Panc1 (cell line): ENCODE measurements around the gene NCKAP5L. TPM values are rescaled to one million over a fixed set of nuclear protein-coding genes. Genes with fewer than 3 reads are reported as not detected.

Experiments used
- ATAC-seq: fragments of 200-7000 bp; cut with Tn5 transposase; 2 replicates; pipeline ENCODE4 v1.9.1; 2020; ENCODE audit warnings: mild to moderate bottlenecking, moderate library complexity
- Bru-seq: library from RNA; stranded (reverse); fragments of 400-500 nt; gene quantifications from one replicate; lab custom pipeline; 2021; lab: Mats Ljungman, UMichigan
- BruChase-seq, 2 experiments: library from RNA; stranded (reverse); fragments of 400-500 nt; gene quantifications; one replicate each; lab custom pipeline; 2021; lab: Mats Ljungman, UMichigan
- BruUV-seq: library from RNA; stranded (reverse); fragments of 400-500 nt; replicated peaks from 2 replicates; lab custom pipeline; 2021; lab: Mats Ljungman, UMichigan
- CTCF ChIA-PET: fragments of 300-600 bp; sonication (Branson Sonifier 250); formaldehyde crosslinking; loops from one replicate; lab custom pipeline; 2022; ENCODE audit warnings: antibody characterized with exemption; lab: Charles Lee
- POLR2A ChIA-PET: fragments of 300-600 bp; sonication (Branson Sonifier 250); formaldehyde crosslinking; loops from one replicate; lab custom pipeline; 2022; ENCODE audit warnings: antibody characterized with exemption; lab: Charles Lee
- DNase-seq: peaks from one replicate; pipeline ENCODE4 v3.0.0-alpha.2; 2010; ENCODE audit warnings: low read depth, low spot score
- H3K27ac ChIP-seq: 2 replicates; pipeline ENCODE4 v1.5.1; 2011; ENCODE audit warnings: mild to moderate bottlenecking, low read length, inconsistent platforms
- H3K27me3 ChIP-seq: fragments of 200-500 bp; sonication (Bioruptor generic); 2 replicates; pipeline ENCODE4 v1.6.0; 2014; ENCODE audit warnings: low read length, inconsistent platforms; ENCODE audit not compliant: control insufficient read depth, insufficient read depth
- H3K36me3 ChIP-seq: fragments of 200-500 bp; sonication (Bioruptor generic); 2 replicates; pipeline ENCODE4 v1.5.1; 2014; ENCODE audit warnings: inconsistent platforms, mild to moderate bottlenecking, low read length, moderate library complexity; ENCODE audit not compliant: control insufficient read depth, insufficient read depth
- H3K4me1 ChIP-seq: 2 replicates; pipeline ENCODE4 v1.5.1; 2011; ENCODE audit warnings: inconsistent platforms, mild to moderate bottlenecking, low read length, moderate library complexity; ENCODE audit not compliant: control insufficient read depth, insufficient read depth
- H3K4me3 ChIP-seq, 2 experiments: 2 replicates each; pipeline ENCODE4 v1.5.1; 2011 to 2012; ENCODE audit warnings: low read depth in 2 of 2, low read length in 2 of 2, mild to moderate bottlenecking in 2 of 2, inconsistent platforms in 1 of 2, moderate library complexity in 1 of 2
- H3K9me3 ChIP-seq: fragments of 200-500 bp; sonication (Bioruptor generic); 2 replicates; pipeline ENCODE4 v1.5.1; 2014; ENCODE audit warnings: low read depth, mild to moderate bottlenecking, inconsistent platforms, low read length, moderate library complexity; ENCODE audit not compliant: control insufficient read depth, insufficient read depth
- CTCF ChIP-seq: fragments of 450-650 bp; IDR thresholded peaks from 2 replicates; pipeline ENCODE4 v1.5.1; 2017; ENCODE audit warnings: mild to moderate bottlenecking
- POLR2AphosphoS5 ChIP-seq: IDR thresholded peaks from 2 replicates; pipeline ENCODE4 v1.6.1; 2012; ENCODE audit warnings: mild to moderate bottlenecking, low read depth, low read length, moderate library complexity
- REST ChIP-seq, 2 experiments: IDR thresholded peaks; 2 replicates each; pipeline ENCODE4 v1.6.1; 2011 to 2012; ENCODE audit warnings: low read depth in 2 of 2, control low read depth in 1 of 2, low read length in 1 of 2, mild to moderate bottlenecking in 1 of 2, moderate library complexity in 1 of 2; ENCODE audit not compliant: insufficient read depth in 1 of 2
- SIN3A ChIP-seq: IDR thresholded peaks from 2 replicates; pipeline ENCODE4 v1.6.1; 2012; ENCODE audit warnings: low read depth, mild to moderate bottlenecking, low read length, moderate library complexity, borderline replicate concordance; ENCODE audit not compliant: insufficient read depth
- TCF7L2 ChIP-seq: IDR thresholded peaks from 2 replicates; pipeline ENCODE4 v1.6.1; 2011; ENCODE audit warnings: mild to moderate bottlenecking, low read depth, low read length, inconsistent platforms
- in situ Hi-C: cut with HindIII; loops from 2 replicates; pipeline ENCODE4 v1.10.0; 2016; ENCODE audit warnings: low sequenced_read_pairs, low pct_unique_long_range_greater_than_20kb
- intact Hi-C: fragments of 100-400 bp; cut with micrococcal nuclease; formaldehyde crosslinking; loops from one replicate; pipeline ENCODE4 v1.10.0; 2022; ENCODE audit not compliant: unreplicated experiment
- long read RNA-seq: library from polyadenylated mRNA; unstranded; transcript quantifications from one replicate; pipeline ENCODE4 v2.0.0, GENCODE V29; 2021; ENCODE audit not compliant: unreplicated experiment
- polyA plus RNA-seq: library from polyadenylated mRNA; unstranded; fragments of >200 nt; gene quantifications from one replicate; pipeline ENCODE4 v1.2.1, GENCODE V29; 2012; ENCODE audit warnings: missing spikeins; ENCODE audit not compliant: insufficient read length
- total RNA-seq: library from RNA; stranded (reverse); gene quantifications from one replicate; pipeline ENCODE4 v1.2.1, GENCODE V29; 2021; ENCODE audit not compliant: unreplicated experiment

Gene NCKAP5L
- total RNA-seq = 17.3 TPM
- polyA plus RNA-seq = 16.5 TPM
- Bru-seq, nascent RNA = percentile 63 among the genes with signal in this experiment
- BruChase-seq, experiment 1, labeled RNA remaining after a 2-hour chase = percentile 58 among the genes with signal in this experiment
- BruChase-seq, experiment 2, labeled RNA remaining after a 6-hour chase = percentile 57 among the genes with signal in this experiment
- long read RNA-seq, partial matches to known transcripts = 8 of 13 reads
- long read RNA-seq, other reads (novel, unspliced or antisense) = 5 of 13 reads

- no TSS peak for BruUV-seq
- Histone ChIP-seq H3K27ac (peak within 1 kb of the TSS; percentile 83), H3K27me3 (no peaks in the 10 kb centered on the region), H3K9me3 (no peaks in the 10 kb centered on the region), H3K4me1 (peaks cover 21% of the 10 kb centered on the region), H3K36me3 (0 out of 2 replicates have a peak, but pooled peaks cover 3% of the 10 kb centered on the region), H3K4me3 (peak within 1 kb of the TSS; percentile 65 to 67)
- intact Hi-C loops (no loop called here), in situ Hi-C loops (no loop called here)
- ChIA-PET POLR2A (interaction anchor here (0.6 to 0.8 kb wide), 5 partner anchors 12 to 273 kb away, joined by 3 to 12 read pairs (median 5); no protein-coding TSS in a partner anchor), CTCF (interaction anchor here (0.6 kb wide), 1 partner anchor 140 kb away, joined by 5 read pairs; no protein-coding TSS in a partner anchor)
- TF ChIP-seq TCF7L2 (no peak), SIN3A (peak; percentile 62; the same call in 1 of the 2 replicates), POLR2AphosphoS5 (peak; percentile 74)
- ATAC-seq (peak; percentile 97), DNase-seq (no peak)
Observed at GRCh38 chr12:49828133-49829091, at the start of gene NCKAP5L. NCKAP5L (minus strand) TSS chr12:49828413; CDS start chr12:49804044, 24,369 bp downstream.

GRCh38 chr12:49877066-49877465, 48.9 kb upstream of the NCKAP5L start:
- TF ChIP-seq SIN3A = no peak
- TF ChIP-seq TCF7L2 = no peak
- ChIA-PET CTCF (interaction anchor here (0.7 kb wide), 1 partner anchor 65 kb away, joined by 4 read pairs; no protein-coding TSS in a partner anchor), POLR2A (no interaction called here)
- H3K4me1 ChIP-seq = peaks cover 14% of the 10 kb centered on the region
- no peaks in the 10 kb centered on the region for H3K27me3 ChIP-seq
- BruUV-seq = no TSS peak
- no peak overlapping the region for H3K4me3 ChIP-seq
- ATAC-seq = no peak
- in situ Hi-C loops (no loop called here), intact Hi-C loops (no loop called here)
- H3K36me3 ChIP-seq = no peaks in the 10 kb centered on the region
- H3K27ac ChIP-seq = no peak overlapping the region
- DNase-seq = no peak
- H3K9me3 ChIP-seq = no peaks in the 10 kb centered on the region

- TF ChIP-seq SIN3A (no peak), POLR2AphosphoS5 (no peak), TCF7L2 (no peak), CTCF (no peak), REST (IDR thresholded peaks at IDR 0.05; ENCODE audit: insufficient read depth in 1 of 2, low read depth in 2 of 2, low read length in 1 of 2) (no peak)
- DNase-seq (no peak), ATAC-seq (no peak)
- Histone ChIP-seq H3K36me3 (no peaks in the 10 kb centered on the region), H3K27me3 (no peaks in the 10 kb centered on the region), H3K4me3 (no peak overlapping the region), H3K9me3 (no peaks in the 10 kb centered on the region), H3K4me1 (peaks cover 14% of the 10 kb centered on the region), H3K27ac (no peak overlapping the region)
- in situ Hi-C loops (no loop called here), intact Hi-C loops (no loop called here)
- ChIA-PET CTCF (no interaction called here), POLR2A (no interaction called here)
- BruUV-seq = no TSS peak
Observed at GRCh38 chr12:49876070-49876469, 47.9 kb upstream of the NCKAP5L start.
